Measurements from ENCODE around the gene CUBN. TPM values are rescaled to one million over a fixed set of nuclear protein-coding genes. Genes with fewer than 3 reads are reported as not detected.

The CUBN gene
- polyA plus RNA-seq, 2 of the 4 experiments (the other 2 are of a cell fraction), result 0.08 to 0.28 TPM

GRCh38 chr10:17176091-17176490 is 46.5 kb upstream of the CUBN start:
- CTCF ChIA-PET, result no interaction called here

GRCh38 chr10:17175551-17175950 is 45.9 kb upstream of the CUBN start:
- FAIRE-seq (no peak), DNase-seq (ENCODE audit: low read depth in 1 of 2, low spot score in 1 of 2) (no peak), ATAC-seq (no peak)
- WGBS (ENCODE audit: missing lambda C conversion rate), result 78% methylated on average over 4 of the region's 4 CpGs
- TF ChIP-seq FOXS1 (CRISPR knock-in tag; IDR thresholded peaks at IDR 0.05) (no peak), HEYL (CRISPR knock-in tag; IDR thresholded peaks at IDR 0.05) (no peak), KDM1A (IDR thresholded peaks at IDR 0.05; ENCODE audit: low read depth) (no peak), RARB (CRISPR knock-in tag; IDR thresholded peaks at IDR 0.05) (no peak), CHD2 (IDR thresholded peaks at IDR 0.05; ENCODE audit: low read length, partially characterized antibody) (no peak), MAZ (IDR thresholded peaks at IDR 0.05; ENCODE audit: borderline replicate concordance, low read depth, low read length) (no peak), CHD4 (IDR thresholded peaks at IDR 0.05; ENCODE audit: borderline replicate concordance) (no peak), ZC3H11A (IDR thresholded peaks at IDR 0.05) (no peak), ESRRA (IDR thresholded peaks at IDR 0.05; ENCODE audit: borderline replicate concordance, low read length) (no peak), PBX3 (IDR thresholded peaks at IDR 0.05) (no peak), RCOR1 (IDR thresholded peaks at IDR 0.05; ENCODE audit: low read depth, low read length) (no peak), POLR2A (IDR thresholded peaks at IDR 0.05; ENCODE audit: low read length) (no peak), POLR2AphosphoS2 (conservative IDR thresholded peaks at IDR 0.05; ENCODE audit: low read length) (no peak)
- TF ChIP-seq, protein P1, sequence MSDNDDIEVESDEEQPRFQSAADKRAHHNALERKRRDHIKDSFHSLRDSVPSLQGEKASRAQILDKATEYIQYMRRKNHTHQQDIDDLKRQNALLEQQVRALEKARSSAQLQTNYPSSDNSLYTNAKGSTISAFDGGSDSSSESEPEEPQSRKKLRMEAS (IDR thresholded peaks at IDR 0.05), result no peak
- TF ChIP-seq, protein P2, sequence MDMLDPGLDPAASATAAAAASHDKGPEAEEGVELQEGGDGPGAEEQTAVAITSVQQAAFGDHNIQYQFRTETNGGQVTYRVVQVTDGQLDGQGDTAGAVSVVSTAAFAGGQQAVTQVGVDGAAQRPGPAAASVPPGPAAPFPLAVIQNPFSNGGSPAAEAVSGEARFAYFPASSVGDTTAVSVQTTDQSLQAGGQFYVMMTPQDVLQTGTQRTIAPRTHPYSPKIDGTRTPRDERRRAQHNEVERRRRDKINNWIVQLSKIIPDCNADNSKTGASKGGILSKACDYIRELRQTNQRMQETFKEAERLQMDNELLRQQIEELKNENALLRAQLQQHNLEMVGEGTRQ (IDR thresholded peaks at IDR 0.05), result no peak
- TF ChIP-seq, protein P3, sequence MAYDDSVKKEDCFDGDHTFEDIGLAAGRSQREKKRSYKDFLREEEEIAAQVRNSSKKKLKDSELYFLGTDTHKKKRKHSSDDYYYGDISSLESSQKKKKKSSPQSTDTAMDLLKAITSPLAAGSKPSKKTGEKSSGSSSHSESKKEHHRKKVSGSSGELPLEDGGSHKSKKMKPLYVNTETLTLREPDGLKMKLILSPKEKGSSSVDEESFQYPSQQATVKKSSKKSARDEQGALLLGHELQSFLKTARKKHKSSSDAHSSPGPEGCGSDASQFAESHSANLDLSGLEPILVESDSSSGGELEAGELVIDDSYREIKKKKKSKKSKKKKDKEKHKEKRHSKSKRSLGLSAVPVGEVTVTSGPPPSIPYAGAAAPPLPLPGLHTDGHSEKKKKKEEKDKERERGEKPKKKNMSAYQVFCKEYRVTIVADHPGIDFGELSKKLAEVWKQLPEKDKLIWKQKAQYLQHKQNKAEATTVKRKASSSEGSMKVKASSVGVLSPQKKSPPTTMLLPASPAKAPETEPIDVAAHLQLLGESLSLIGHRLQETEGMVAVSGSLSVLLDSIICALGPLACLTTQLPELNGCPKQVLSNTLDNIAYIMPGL (CRISPR knock-in tag; IDR thresholded peaks at IDR 0.05; ENCODE audit: borderline replicate concordance), result no peak
- no peak overlapping the region for H3K4me3 ChIP-seq
- no peaks in the 10 kb centered on the region for H3K9me3 ChIP-seq
- CTCF ChIA-PET, result interaction anchor here (0.6 kb wide), 1 partner anchor 153 kb away, joined by 3 read pairs; no protein-coding TSS in a partner anchor
- no peak overlapping the region for H3K4me2 ChIP-seq
- no peaks in the 10 kb centered on the region for H3K4me1 ChIP-seq
- POLR2A ChIA-PET, result no interaction called here
- H3K27ac ChIP-seq, result no peak overlapping the region

More at GRCh38 chr10:17176091-17176490, 46.5 kb upstream of the CUBN start:
- Histone ChIP-seq H3K4me1 (no peaks in the 10 kb centered on the region), H3K27ac (no peak overlapping the region), H3K4me3 (no peak overlapping the region), H3K9me3 (no peaks in the 10 kb centered on the region), H3K4me2 (no peak overlapping the region)
- FAIRE-seq, result no peak
- POLR2A ChIA-PET, result no interaction called here
- DNase-seq (ENCODE audit: low read depth in 1 of 2, low spot score in 1 of 2), result no peak
- no peak for TF ChIP-seq BHLHE40 (IDR thresholded peaks at IDR 0.05; ENCODE audit: low read depth, low read length)
- TF ChIP-seq MAFK (IDR thresholded peaks at IDR 0.05; ENCODE audit: partially characterized antibody), result peak; percentile 27
- no peak for ATAC-seq

- H3K27ac ChIP-seq, result no peak overlapping the region
- FAIRE-seq (no peak), DNase-seq (ENCODE audit: low read depth in 1 of 2, low spot score in 1 of 2) (no peak), ATAC-seq (no peak)
- no peak overlapping the region for H3K4me2 ChIP-seq
- no peak for TF ChIP-seq CEBPB (IDR thresholded peaks at IDR 0.05)
- no peak for TF ChIP-seq NFE2L2 (conservative IDR thresholded peaks at IDR 0.05; ENCODE audit: low read length)
- no peak for TF ChIP-seq PBX3 (IDR thresholded peaks at IDR 0.05)
- no peak for TF ChIP-seq TFCP2L1 (CRISPR knock-in tag; IDR thresholded peaks at IDR 0.05)
- TF ChIP-seq MAFK (IDR thresholded peaks at IDR 0.05; ENCODE audit: partially characterized antibody), result no peak
- no peak for TF ChIP-seq HOXB5 (CRISPR knock-in tag; IDR thresholded peaks at IDR 0.05)
- no peak for TF ChIP-seq HEYL (CRISPR knock-in tag; IDR thresholded peaks at IDR 0.05)
- no peak for TF ChIP-seq REST (IDR thresholded peaks at IDR 0.05)
- no peak for TF ChIP-seq E2F6 (IDR thresholded peaks at IDR 0.05; ENCODE audit: borderline replicate concordance, low read depth)
- no peak for TF ChIP-seq RNF2 (IDR thresholded peaks at IDR 0.05; ENCODE audit: borderline replicate concordance, low read depth)
- no peak for TF ChIP-seq EHF (CRISPR knock-in tag; IDR thresholded peaks at IDR 0.05)
- no peak for TF ChIP-seq RFX5 (IDR thresholded peaks at IDR 0.05)
- CTCF ChIA-PET, result no interaction called here
- H3K4me3 ChIP-seq, result no peak overlapping the region
- H3K4me1 ChIP-seq, result no peaks in the 10 kb centered on the region
- POLR2A ChIA-PET, result no interaction called here
- no peaks in the 10 kb centered on the region for H3K9me3 ChIP-seq
Observed at GRCh38 chr10:17174626-17175025, 45.0 kb upstream of the CUBN start.
